ENCODE data around the gene SUFU.

Gene SUFU

GRCh38 chr10:102616066-102616770 lies 112.4 kb downstream of the SUFU start:
- H3K4me3 Mint-ChIP-seq, result no peak overlapping the region
- H3K36me3 Mint-ChIP-seq (ENCODE audit: low read depth), result peaks cover 4% of the 10 kb centered on the region
- H3K27me3 Mint-ChIP-seq (ENCODE audit: low read depth), result no peaks in the 10 kb centered on the region
- no peaks in the 10 kb centered on the region for H3K9me3 Mint-ChIP-seq
- no peak overlapping the region for H3K27ac Mint-ChIP-seq
- peaks cover 8% of the 10 kb centered on the region for H3K4me1 Mint-ChIP-seq (ENCODE audit: low read depth)

- Mint-ChIP-seq H3K9me3 (no peaks in the 10 kb centered on the region), H3K4me3 (no peak overlapping the region), H3K27me3 (ENCODE audit: low read depth) (no peaks in the 10 kb centered on the region), H3K36me3 (ENCODE audit: low read depth) (peaks cover 4% of the 10 kb centered on the region), H3K27ac (peak overlapping the region; percentile 15), H3K4me1 (ENCODE audit: low read depth) (peaks cover 8% of the 10 kb centered on the region)
These were observed 113.3 kb downstream of the SUFU start for GRCh38 chr10:102617041-102617440.

- Mint-ChIP-seq H3K27ac (no peak overlapping the region), H3K4me1 (ENCODE audit: low read depth) (peaks cover 3% of the 10 kb centered on the region), H3K4me3 (no peak overlapping the region), H3K27me3 (ENCODE audit: low read depth) (no peaks in the 10 kb centered on the region), H3K9me3 (no peaks in the 10 kb centered on the region), H3K36me3 (ENCODE audit: low read depth) (peaks cover 4% of the 10 kb centered on the region)
These were observed 114.0 kb downstream of the SUFU start for GRCh38 chr10:102617816-102618215.

- Mint-ChIP-seq H3K27me3 (ENCODE audit: low read depth) (no peaks in the 10 kb centered on the region), H3K9me3 (no peaks in the 10 kb centered on the region), H3K4me1 (ENCODE audit: low read depth) (no peaks in the 10 kb centered on the region), H3K36me3 (ENCODE audit: low read depth) (peaks cover 4% of the 10 kb centered on the region), H3K27ac (no peak overlapping the region), H3K4me3 (no peak overlapping the region)
These were observed 115.7 kb downstream of the SUFU start for GRCh38 chr10:102619281-102619981.

GRCh38 chr10:102620138-102620590 lies 116.4 kb downstream of the SUFU start:
- no peaks in the 10 kb centered on the region for H3K27me3 Mint-ChIP-seq (ENCODE audit: low read depth)
- H3K36me3 Mint-ChIP-seq (ENCODE audit: low read depth), result peaks cover 4% of the 10 kb centered on the region
- H3K4me1 Mint-ChIP-seq (ENCODE audit: low read depth), result no peaks in the 10 kb centered on the region
- no peak overlapping the region for H3K4me3 Mint-ChIP-seq
- H3K27ac Mint-ChIP-seq, result no peak overlapping the region
- no peaks in the 10 kb centered on the region for H3K9me3 Mint-ChIP-seq

GRCh38 chr10:102620591-102621442 lies 117.0 kb downstream of the SUFU start:
- H3K27ac Mint-ChIP-seq, result no peak overlapping the region
- H3K9me3 Mint-ChIP-seq, result no peaks in the 10 kb centered on the region
- no peak overlapping the region for H3K4me3 Mint-ChIP-seq
- peaks cover 4% of the 10 kb centered on the region for H3K36me3 Mint-ChIP-seq (ENCODE audit: low read depth)
- no peaks in the 10 kb centered on the region for H3K4me1 Mint-ChIP-seq (ENCODE audit: low read depth)
- H3K27me3 Mint-ChIP-seq (ENCODE audit: low read depth), result no peaks in the 10 kb centered on the region

GRCh38 chr10:102621443-102622325 lies 117.9 kb downstream of the SUFU start:
- no peak overlapping the region for H3K27ac Mint-ChIP-seq
- no peaks in the 10 kb centered on the region for H3K4me1 Mint-ChIP-seq (ENCODE audit: low read depth)
- no peaks in the 10 kb centered on the region for H3K27me3 Mint-ChIP-seq (ENCODE audit: low read depth)
- H3K36me3 Mint-ChIP-seq (ENCODE audit: low read depth), result peaks cover 4% of the 10 kb centered on the region
- H3K9me3 Mint-ChIP-seq, result no peaks in the 10 kb centered on the region
- H3K4me3 Mint-ChIP-seq, result no peak overlapping the region

- no peaks in the 10 kb centered on the region for H3K27me3 Mint-ChIP-seq (ENCODE audit: low read depth)
- no peaks in the 10 kb centered on the region for H3K9me3 Mint-ChIP-seq
- H3K4me3 Mint-ChIP-seq, result no peak overlapping the region
- peaks cover 4% of the 10 kb centered on the region for H3K36me3 Mint-ChIP-seq (ENCODE audit: low read depth)
- H3K4me1 Mint-ChIP-seq (ENCODE audit: low read depth), result no peaks in the 10 kb centered on the region
- H3K27ac Mint-ChIP-seq, result no peak overlapping the region
These were observed 120.3 kb downstream of the SUFU start for GRCh38 chr10:102624094-102624493.

- no peaks in the 10 kb centered on the region for H3K27me3 Mint-ChIP-seq (ENCODE audit: low read depth)
- no peak overlapping the region for H3K4me3 Mint-ChIP-seq
- H3K9me3 Mint-ChIP-seq, result no peaks in the 10 kb centered on the region
- no peaks in the 10 kb centered on the region for H3K4me1 Mint-ChIP-seq (ENCODE audit: low read depth)
- H3K36me3 Mint-ChIP-seq (ENCODE audit: low read depth), result no peaks in the 10 kb centered on the region
- H3K27ac Mint-ChIP-seq, result no peak overlapping the region
These were observed 121.2 kb downstream of the SUFU start for GRCh38 chr10:102624751-102625645.

GRCh38 chr10:102626026-102626685 lies 122.4 kb downstream of the SUFU start:
- Mint-ChIP-seq H3K4me3 (no peak overlapping the region), H3K36me3 (ENCODE audit: low read depth) (no peaks in the 10 kb centered on the region), H3K4me1 (ENCODE audit: low read depth) (peaks cover 5% of the 10 kb centered on the region), H3K9me3 (no peaks in the 10 kb centered on the region), H3K27ac (no peak overlapping the region), H3K27me3 (ENCODE audit: low read depth) (no peaks in the 10 kb centered on the region)

- Mint-ChIP-seq H3K4me3 (no peak overlapping the region), H3K4me1 (ENCODE audit: low read depth) (peaks cover 9% of the 10 kb centered on the region), H3K9me3 (no peaks in the 10 kb centered on the region), H3K36me3 (ENCODE audit: low read depth) (no peaks in the 10 kb centered on the region), H3K27ac (no peak overlapping the region), H3K27me3 (ENCODE audit: low read depth) (no peaks in the 10 kb centered on the region)
These were observed 123.5 kb downstream of the SUFU start for GRCh38 chr10:102627291-102627735.

- no peak overlapping the region for H3K4me3 Mint-ChIP-seq
- H3K27ac Mint-ChIP-seq, result no peak overlapping the region
These were observed 124.0 kb downstream of the SUFU start for GRCh38 chr10:102627736-102628293.

More at GRCh38 chr10:102627736-102628293, 124.0 kb downstream of the SUFU start:
- no peaks in the 10 kb centered on the region for H3K36me3 Mint-ChIP-seq (ENCODE audit: low read depth)
- H3K9me3 Mint-ChIP-seq, result no peaks in the 10 kb centered on the region
- H3K4me1 Mint-ChIP-seq (ENCODE audit: low read depth), result peaks cover 13% of the 10 kb centered on the region
- H3K27me3 Mint-ChIP-seq (ENCODE audit: low read depth), result no peaks in the 10 kb centered on the region
